GM21825 (cell line): ENCODE data around the gene TRIM29.

Experiments used
- ATAC-seq: cut with Tn5 transposase; IDR thresholded peaks from one replicate; pipeline ENCODE4 v1.9.1; 2021; ENCODE audit warnings: mild to moderate bottlenecking, moderate library complexity; ENCODE audit not compliant: unreplicated experiment

Gene TRIM29

GRCh38 chr11:120141768-120142423 is 4.0 kb upstream of the TRIM29 start:
- no peak for ATAC-seq

DNA sequence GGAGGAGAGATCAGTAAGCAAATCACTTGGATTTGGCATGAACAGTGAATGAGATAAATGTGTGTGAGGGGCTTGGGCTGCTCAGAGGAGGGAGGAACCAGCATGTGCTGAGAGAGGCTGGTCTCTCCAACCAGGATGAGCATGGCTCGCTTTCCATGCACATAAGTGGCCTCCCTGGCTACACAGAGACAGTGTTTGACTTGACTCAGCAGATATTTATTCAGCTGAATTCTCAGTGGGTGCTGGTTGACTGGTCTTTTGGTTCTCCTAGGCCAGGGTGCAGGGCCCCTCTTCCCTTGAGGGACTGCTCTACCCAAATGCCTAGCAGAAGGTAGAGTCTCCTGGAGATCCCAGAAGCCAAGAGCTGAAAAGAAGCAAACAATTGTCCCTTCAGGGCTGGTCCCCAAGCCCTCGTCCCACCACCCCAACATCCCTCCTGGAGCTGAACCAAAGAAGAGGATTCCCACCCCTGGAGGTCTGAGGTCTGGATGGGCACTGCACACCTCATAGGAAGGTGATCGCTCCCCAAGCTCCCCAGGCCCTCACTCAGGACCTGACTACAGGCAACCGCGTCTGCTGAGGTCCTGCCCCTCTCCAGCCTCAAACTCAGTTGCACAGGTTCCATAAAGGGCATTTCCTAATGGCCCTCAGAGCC is 3.3 kb upstream of the TRIM29 start:
- no peak for ATAC-seq

DNA sequence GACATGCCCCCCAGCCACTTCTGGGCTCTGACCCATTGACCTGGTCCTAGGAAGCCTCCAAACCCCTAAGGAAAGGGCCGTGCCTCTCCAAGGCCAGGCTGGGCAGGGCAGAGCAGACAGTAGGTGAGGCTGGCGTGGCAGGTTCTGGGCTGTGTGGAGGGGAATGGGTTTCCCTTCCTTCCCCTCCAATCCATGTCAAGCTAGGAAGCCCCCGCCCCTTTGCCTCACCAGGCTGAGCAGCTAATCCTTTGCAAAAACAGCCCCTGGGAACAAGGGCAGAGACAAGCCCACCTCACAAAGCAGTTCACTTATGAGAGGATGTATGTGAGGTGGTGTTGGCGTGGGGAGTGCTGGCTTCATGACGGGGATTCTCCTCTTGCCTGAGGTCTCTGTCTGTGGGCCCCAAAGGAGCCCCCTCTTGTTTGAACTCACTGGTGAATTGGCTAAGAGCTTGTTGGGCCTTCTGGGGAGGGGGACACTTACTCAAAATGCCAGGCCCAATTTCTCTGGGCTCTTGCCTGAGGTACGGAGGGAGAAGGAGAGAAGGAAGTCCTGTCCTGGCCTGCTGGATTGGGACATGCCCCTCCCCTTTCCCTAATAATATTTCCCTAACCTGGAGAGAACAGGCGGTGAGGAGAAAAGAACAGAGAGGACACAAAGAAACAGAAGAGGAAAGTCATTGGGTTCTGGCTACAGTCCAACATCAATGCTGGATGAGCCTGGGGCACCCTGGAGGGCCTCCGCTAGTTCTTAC is 1.6 kb upstream of the TRIM29 start:
- ATAC-seq, result no peak

- ATAC-seq, result no peak
Measured at GRCh38 chr11:120137187-120137610, 714 bp downstream of the TRIM29 start.

- ATAC-seq, result no peak
Measured at GRCh38 chr11:120136356-120136755, 1.6 kb downstream of the TRIM29 start.

DNA sequence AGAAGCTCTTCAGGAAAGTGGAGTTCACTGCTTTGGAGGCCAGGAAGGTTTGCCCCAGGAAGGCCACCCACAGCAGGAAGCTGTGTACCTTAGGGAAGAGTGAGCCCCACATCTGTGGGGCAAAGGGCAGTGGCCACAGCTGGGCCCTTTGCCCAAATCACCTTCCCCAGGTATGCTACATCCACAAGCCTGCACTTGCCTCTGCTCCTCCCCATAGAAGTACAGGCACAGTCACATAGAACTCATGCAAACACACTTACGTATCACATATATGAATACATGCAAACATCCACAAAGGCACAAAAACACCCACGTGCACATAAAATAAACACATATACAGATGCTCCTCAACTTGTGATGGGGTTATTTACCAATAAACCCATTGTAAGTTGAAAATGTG is 2.1 kb downstream of the TRIM29 start:
- no peak for ATAC-seq

DNA sequence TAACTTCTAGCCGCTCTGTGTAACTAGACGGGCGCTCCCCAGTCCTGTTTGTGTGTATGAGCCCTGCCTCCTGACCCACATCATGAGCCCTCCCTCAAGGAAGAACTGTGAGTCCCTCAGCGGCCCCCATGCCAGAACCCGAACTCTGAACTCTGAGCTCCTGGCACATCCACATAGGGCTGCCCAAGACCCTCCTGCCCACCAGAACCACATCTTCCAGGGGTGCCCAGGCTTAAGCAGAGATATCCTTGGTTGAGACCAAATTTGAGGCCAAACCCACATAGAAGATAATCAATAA is 3.0 kb downstream of the TRIM29 start:
- ATAC-seq, result no peak

- no peak for ATAC-seq
Measured at GRCh38 chr11:120134106-120134930, 3.6 kb downstream of the TRIM29 start.

DNA sequence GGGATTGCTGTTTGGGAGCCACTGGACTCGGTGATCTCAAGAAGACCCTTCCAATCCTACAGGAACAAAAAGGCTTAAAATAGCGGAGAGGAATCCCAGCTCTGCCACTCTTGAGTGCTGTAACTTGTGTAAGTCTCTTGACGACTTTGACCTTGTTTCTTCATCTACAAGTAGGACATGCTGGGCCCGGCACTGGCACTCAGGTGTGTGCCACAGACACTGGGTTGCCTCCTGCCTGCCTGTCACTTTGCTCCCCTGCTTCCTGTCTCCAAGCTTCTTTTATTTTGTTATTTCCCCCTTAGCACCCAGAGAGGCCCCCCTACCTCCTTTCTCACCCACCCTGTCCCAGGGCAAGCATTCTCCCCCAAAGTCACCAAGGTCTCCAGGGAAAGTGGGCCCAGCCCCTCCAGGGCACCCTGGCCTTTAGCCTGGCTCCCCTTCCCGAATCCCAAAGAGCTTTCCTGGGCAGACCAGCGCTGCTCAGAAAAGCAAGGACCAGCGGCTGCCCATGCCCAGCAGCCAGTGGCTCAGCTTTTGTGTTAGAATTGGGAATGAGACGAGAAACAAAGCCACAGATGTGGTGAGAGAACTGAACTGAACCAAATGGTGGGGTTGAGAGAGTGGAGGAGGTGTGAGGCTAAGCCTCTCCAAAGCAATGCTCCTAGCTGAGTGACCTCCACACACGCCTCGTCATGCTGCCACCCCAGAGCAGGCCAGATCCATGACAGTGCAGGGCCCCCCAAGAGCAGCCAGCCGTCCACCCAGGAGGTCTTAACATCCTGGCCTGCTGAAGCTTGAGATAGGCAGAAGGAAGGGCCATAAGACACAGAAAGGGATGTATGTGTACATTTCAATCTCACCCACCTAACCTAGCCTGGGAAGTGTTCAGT is 4.5 kb downstream of the TRIM29 start:
- no peak for ATAC-seq

DNA sequence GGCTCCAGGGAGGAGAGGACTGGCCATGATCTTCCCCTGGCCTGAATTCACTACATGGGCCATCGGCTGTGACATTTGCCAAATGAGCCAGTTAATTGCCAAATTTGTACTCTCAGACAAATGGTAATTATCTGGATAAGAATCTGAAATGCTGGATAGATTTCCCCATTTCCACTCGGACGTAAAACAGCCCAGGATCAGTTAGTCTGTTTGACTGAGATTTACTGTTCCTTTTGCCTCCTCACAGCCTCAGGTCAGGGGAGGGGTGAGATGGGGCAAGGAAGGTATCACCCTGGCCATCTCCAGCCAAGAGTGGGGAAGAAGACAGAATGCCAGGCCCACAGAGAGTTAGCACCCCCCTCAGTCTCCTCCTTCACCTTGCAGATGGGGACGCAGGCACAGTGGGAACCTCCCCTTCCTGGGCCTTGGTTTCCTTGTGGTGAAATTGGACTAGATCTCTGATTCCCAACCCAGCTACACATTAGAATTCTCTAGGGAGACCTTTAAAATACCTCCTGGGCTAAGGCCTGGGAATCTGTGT is 5.2 kb downstream of the TRIM29 start:
- no peak for ATAC-seq

DNA sequence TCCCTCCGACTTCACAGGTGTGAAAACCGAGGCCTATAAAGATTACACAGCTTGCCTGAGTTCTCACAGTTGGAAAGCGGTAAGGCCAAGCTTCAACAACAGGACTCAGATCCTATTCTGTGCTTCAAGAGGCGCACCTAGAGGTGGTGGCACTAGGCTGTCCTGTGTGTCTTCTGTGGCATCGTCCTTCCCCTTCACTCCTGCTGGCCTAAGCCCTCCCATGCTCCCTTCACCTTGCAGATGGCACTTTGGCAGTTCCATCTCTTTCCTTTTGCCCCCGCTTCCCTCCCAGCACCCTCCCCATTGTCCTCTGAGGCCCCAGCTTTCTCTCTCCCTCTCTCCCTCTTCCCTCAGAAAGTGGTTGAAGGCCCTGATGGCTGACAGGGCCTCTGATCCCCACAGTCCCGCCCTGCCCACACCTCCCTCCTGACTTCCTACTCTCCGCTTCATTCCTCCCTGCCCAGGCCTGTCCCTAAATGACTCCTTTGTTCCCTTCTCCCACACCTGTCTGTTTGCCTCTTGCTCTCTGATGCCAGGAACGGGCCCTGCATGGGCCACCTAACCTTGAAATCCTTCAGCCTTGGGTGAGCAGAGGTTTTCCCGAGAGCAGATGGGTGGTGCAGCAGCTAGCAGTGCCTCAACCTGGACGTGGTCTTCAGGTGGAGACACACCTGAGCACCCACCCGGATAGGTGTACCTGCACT is 5.8 kb downstream of the TRIM29 start:
- ATAC-seq, result no peak

DNA sequence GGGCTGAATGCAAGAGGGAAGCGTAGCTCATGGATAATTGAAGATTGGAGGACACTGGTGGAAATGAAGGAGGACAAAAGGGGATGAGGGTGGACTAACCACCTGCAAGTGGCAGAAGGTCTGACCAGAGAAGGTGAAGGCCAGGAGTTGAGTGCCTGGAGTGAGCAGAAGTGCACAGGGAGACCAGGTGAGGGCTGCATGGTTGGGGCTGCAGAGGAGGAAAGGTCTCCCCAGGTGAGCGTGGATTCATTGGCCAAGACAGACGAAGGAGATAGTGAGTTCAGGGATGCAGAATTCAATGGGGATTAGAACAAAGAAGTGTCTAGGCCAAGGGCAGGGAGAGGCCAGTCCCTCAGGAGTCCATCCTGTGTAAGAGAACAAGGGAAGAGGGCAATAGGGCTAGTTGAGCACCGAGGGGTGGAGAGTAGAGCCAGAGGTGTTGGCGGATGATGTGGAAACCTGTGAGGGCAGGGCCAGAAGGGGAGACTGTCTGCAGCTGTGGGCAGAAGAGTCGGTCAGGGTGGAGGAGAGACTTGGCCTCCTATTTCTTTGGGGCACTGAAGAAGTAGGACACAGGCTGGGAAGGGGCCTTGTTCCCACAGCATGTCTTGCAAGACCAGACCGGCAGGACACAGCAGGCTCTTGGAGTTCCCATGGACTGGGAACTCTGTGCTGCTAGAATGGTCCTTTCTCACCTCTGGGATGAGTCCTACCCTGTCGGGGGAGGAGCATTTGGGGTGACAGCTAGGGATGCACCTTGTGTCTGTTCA is 6.7 kb downstream of the TRIM29 start:
- no peak for ATAC-seq

DNA sequence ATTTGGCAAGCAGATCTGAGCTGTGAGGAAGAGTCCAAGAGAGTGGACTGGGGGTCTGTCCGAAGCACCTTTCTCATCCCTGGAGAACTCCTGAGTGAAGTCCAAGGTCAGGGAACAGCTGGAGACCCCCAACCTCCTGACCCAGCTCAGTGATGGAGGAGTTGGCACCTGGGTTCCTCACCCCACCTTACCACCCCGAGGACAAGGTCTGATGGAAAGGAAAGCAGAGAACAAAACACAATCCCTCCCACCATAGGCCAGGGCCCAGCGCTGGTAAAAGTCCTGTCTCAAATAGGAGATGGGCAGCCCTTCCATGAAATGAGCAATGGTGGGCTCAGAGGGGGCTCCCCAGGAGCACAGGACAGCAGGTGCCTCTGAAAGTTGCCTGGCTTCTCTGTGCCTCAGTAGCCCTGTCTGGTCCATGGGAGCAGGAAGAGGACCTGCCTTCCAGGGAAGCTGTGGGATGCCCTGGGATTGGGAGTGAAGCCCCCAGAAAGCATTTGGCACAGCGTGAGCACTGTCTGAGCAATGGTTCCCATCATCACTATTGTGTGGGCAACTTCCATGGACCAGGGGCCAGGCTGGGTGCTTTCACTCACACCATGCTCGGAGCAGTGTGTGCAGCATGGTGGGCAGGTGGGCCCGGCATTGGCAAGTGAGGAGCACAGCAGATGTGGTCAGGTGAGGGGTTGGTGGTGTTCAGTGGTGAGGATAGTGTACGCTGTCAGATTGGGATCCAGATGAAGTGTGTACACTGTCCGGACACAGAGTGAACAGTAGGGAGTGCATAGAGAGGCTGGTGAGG is 7.5 kb downstream of the TRIM29 start:
- ATAC-seq, result no peak

- no peak for ATAC-seq
Measured at GRCh38 chr11:120129570-120129969, 8.3 kb downstream of the TRIM29 start.

- no peak for ATAC-seq
Measured at GRCh38 chr11:120128392-120129119, 9.4 kb downstream of the TRIM29 start.

GRCh38 chr11:120127236-120127635 is 10.7 kb downstream of the TRIM29 start:
- no peak for ATAC-seq

- no peak for ATAC-seq
Measured at GRCh38 chr11:120126620-120127019, 11.3 kb downstream of the TRIM29 start.
